Testis (tissue), 3 donors: ENCODE data around the gene RUSF1. TPM values are rescaled to one million over a fixed set of nuclear protein-coding genes. Genes with fewer than 3 reads are reported as not detected.

Source experiments
- DNase-seq: peaks from one replicate; pipeline ENCODE4 v3.0.0-alpha.2; 2019
- H3K27ac ChIP-seq, 2 donors: fragments of 200-600 bp; sonication (generic); one replicate each; pipeline ENCODE4 v1.5.1; 2019
- H3K27me3 ChIP-seq: fragments of 200-600 bp; sonication (generic); one replicate; pipeline ENCODE4 v1.5.1; 2019
- H3K36me3 ChIP-seq: fragments of 200-600 bp; sonication (generic); one replicate; pipeline ENCODE4 v1.5.1; 2017; ENCODE audit warnings: low read depth; ENCODE audit errors: missing control alignments
- H3K4me1 ChIP-seq: fragments of 200-600 bp; sonication (generic); one replicate; pipeline ENCODE4 v1.5.1; 2019
- H3K4me3 ChIP-seq, 2 donors: fragments of 200-600 bp; sonication (generic); one replicate each; pipeline ENCODE4 v1.5.1; 2017 to 2019
- H3K9me3 ChIP-seq: fragments of 200-600 bp; sonication (generic); one replicate; pipeline ENCODE4 v1.5.1; 2017
- POLR2A ChIP-seq: fragments of 450-650 bp; IDR thresholded peaks from one replicate; pipeline ENCODE4 v1.6.1; 2017; ENCODE audit warnings: antibody characterized with exemption, mild to moderate bottlenecking, moderate library complexity
- WGBS, 2 donors: methylation state at CpG; one replicate each; pipeline ENCODE4 v1.1.5; 2018; 5-methylcytosine and 5-hydroxymethylcytosine counted together
- intact Hi-C: fragments of 100-400 bp; cut with DNase I; formaldehyde crosslinking; loops from one replicate; pipeline ENCODE4 v1.15.1; 2023; ENCODE audit warnings: low total_unique reads
- polyA plus RNA-seq: library from polyadenylated mRNA; stranded (reverse); fragments of 350-450 nt; fragmentation: Illumina TruSeq; extraction: RNeasy Lipid Tissue Mini Kit (QIAGEN cat#74804); gene quantifications from one replicate; pipeline ENCODE4 v1.2.3, GENCODE V29; 2014; ENCODE audit warnings: low read depth, low replicate concordance; ENCODE audit not compliant: insufficient read depth
- total RNA-seq, 2 donors: library from RNA; depleted of rRNA; stranded (reverse); fragments of >200 nt; gene quantifications; one replicate each; pipeline ENCODE4 v1.2.3, GENCODE V29; 2016
- TF ChIP-seq, protein P1 (sequence below), 3 experiments: fragments of 450-650 bp in 2 of 3; fragments of 200-600 bp in 1 of 3; sonication (generic) in 1 of 3; IDR thresholded peaks; one replicate each; pipeline ENCODE4 v1.5.1; 2016 to 2019; ENCODE audit warnings: antibody characterized with exemption in 3 of 3, mild to moderate bottlenecking in 2 of 3, moderate library complexity in 1 of 3

RUSF1 gene
- total and polyA plus RNA-seq, 3 donors from 2014 or later = 75.8 to 124 (median 102) TPM

DNA sequence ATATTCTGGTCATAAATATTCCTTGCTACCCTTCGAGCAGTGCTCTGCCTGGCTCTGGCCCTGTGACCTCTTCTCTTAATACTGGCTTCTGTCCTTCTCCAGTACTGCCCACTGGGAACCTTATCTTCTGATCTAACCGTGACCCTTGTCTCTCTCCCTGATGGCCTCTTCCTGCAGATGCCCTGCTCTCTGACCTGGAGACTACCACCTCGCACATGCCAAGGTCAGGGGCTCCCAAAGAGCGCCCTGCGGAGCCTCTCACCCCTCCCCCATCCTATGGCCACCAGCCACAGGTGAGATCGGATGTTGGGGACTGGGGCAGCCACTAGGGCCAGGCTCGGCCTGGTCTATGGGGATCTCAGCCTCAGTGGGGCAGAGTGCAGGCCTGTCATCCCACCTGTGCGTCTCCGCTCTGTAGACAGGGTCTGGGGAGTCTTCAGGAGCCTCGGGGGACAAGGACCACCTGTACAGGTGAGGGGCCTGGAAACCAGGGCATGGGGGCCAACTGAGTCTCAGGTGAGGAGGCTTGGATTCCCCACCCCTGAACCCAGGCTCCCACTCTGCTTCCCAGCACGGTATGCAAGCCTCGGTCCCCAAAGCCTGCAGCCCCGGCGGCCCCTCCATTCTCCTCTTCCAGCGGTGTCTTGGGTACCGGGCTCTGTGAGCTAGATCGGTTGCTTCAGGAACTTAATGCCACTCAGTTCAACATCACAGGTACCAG is 34.8 kb downstream of the RUSF1 start:
- Histone ChIP-seq H3K4me1 (peaks cover 28% of the 10 kb centered on the region), H3K4me3 (peak overlapping the region in 1 of 2 donors; percentile 77), H3K27ac (peak overlapping the region in 1 of 2 donors; percentile 95), H3K36me3 (no peaks in the 10 kb centered on the region), H3K27me3 (no peaks in the 10 kb centered on the region), H3K9me3 (no peaks in the 10 kb centered on the region)
- TF ChIP-seq, protein P1, sequence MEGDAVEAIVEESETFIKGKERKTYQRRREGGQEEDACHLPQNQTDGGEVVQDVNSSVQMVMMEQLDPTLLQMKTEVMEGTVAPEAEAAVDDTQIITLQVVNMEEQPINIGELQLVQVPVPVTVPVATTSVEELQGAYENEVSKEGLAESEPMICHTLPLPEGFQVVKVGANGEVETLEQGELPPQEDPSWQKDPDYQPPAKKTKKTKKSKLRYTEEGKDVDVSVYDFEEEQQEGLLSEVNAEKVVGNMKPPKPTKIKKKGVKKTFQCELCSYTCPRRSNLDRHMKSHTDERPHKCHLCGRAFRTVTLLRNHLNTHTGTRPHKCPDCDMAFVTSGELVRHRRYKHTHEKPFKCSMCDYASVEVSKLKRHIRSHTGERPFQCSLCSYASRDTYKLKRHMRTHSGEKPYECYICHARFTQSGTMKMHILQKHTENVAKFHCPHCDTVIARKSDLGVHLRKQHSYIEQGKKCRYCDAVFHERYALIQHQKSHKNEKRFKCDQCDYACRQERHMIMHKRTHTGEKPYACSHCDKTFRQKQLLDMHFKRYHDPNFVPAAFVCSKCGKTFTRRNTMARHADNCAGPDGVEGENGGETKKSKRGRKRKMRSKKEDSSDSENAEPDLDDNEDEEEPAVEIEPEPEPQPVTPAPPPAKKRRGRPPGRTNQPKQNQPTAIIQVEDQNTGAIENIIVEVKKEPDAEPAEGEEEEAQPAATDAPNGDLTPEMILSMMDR (IDR thresholded peaks at IDR 0.05) = no peak
- TF ChIP-seq POLR2A = no peak
- 54 to 65% methylated on average over 13 to 14 of the region's 17 CpGs for WGBS, 2 donors
- no peak for DNase-seq
- intact Hi-C loops = no loop called here

DNA sequence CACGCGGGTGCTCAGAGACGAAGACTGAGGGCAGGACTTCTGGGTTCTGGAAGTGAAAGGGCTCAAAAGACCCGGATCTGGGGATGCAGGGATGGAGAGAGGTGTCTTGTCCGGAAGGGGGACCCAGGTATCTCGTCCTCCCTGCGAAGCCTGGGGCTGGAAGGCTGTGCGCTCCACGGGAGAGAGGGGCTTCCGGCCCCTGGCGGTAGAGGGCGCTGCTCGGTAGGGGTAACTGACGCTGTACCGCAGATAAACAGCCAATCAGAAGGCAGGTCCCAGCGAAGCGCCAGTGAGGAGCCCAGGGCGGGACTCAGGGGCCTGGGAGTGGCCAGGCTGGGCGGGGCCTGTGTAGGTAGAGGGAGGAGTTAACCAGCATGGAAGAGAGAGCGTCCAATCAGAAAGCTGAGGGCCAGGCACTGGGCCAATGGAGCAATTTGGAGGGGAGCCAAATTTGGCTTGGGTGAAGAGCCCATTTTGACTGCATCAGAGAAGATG is 35.4 kb downstream of the RUSF1 start:
- 9 to 20% methylated on average over 20 of the region's 20 CpGs for WGBS, 2 donors
- peak overlapping the region; percentile 60 to 77 for H3K4me3 ChIP-seq
- intact Hi-C loops = no loop called here
- H3K27me3 ChIP-seq = no peaks in the 10 kb centered on the region
- H3K27ac ChIP-seq = peak overlapping the region; percentile 90 to 95
- TF ChIP-seq, protein P1 (IDR thresholded peaks at IDR 0.05) = peak; percentile 48 to 62 (median 59)
- no peak for TF ChIP-seq POLR2A
- H3K36me3 ChIP-seq = no peaks in the 10 kb centered on the region
- H3K4me1 ChIP-seq = peaks cover 25% of the 10 kb centered on the region
- no peaks in the 10 kb centered on the region for H3K9me3 ChIP-seq
- peak; percentile 92 for DNase-seq

DNA sequence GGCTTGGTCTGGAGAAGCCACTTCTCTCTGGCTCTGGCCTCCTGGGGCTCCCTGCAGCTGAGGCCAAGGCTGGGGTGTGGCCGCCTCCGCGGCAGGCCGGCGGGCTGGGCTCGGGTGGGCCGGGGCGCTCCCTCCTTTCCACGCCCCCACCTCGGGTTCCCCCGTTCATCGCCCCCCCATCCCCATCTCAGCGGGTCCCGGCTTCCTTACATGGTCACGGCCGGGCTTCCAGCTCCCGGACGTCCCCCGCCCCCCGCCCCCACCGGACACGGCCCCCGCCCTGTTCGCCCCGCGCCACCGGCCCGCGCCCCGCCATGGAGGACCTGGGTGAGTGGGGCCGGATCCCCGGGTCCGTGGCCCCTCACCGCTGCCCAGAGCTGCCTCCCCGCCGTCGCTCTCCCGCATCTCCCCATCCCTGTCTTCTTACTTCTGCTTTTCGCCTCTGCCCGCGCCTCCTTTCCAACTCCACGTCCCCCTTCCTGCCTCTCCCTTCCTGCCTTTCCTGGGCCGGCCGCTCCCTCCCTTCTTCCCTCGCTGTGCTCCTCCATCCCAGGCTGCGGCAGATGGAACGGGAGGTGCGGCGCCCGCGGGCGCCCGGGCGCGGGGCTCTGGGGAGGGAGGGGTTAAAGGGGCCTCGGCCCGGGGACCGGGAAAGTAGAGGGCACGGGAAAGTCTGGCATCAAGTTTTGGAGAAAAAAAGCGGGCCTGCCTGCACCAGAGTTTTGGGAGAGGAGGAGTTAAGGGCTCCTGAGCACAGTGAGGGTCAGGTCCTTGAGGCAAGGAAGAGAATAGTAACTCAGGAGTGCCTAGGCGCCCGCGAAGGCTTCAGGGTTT is 36.1 kb downstream of the RUSF1 start, which contains the start of gene TGFB1I1:
Gene TGFB1I1, plus strand, starts transcription at position 278 of the 834 bp plus-strand sequence. Its CDS starts 37 bp downstream, at position 315.
- Histone ChIP-seq H3K27me3 (no peaks in the 10 kb centered on the region), H3K36me3 (no peaks in the 10 kb centered on the region), H3K4me1 (peaks cover 21% of the 10 kb centered on the region), H3K9me3 (no peaks in the 10 kb centered on the region), H3K27ac (peak within 1 kb of the TSS; percentile 90 to 95), H3K4me3 (peak within 1 kb of the TSS; percentile 60 to 77)
- peak; percentile 49 for DNase-seq
- TF ChIP-seq, protein P1 (IDR thresholded peaks at IDR 0.05) = no peak
- no peak for TF ChIP-seq POLR2A
- intact Hi-C loops = no loop called here
- 0 to 1% methylated on average over 34 to 56 of the region's 63 CpGs for WGBS, 2 donors

DNA sequence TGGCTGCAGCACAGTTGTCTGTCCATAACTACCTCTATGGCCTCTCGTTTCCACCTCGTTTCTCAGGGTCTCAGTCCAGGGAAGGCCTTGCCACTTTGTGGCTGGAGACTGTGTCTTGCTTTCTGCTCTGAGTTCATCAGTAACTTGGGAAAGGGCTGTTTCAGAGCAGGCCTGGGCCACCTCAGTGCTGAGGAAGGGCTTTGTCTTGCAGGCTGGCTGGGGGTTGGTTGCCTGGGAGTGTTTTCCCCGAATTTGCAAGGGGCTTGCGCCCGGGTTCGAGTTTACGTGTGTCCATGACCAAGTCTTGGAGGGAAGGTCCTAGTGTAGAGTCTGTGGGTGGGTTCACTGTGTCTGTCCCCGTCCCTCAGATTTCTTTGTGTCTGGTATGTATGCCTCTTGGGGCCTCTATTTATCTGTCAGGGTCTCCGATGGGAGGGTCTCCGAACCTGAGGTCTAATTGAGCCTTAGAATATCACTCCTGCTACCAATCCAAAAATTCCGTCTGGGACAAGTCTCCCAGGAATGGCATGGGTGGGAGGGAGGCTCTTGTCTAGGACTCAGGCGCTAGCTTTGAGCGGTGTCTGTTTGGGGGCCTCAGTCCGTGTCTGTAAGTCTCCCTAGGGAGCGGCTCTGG is 36.8 kb downstream of the RUSF1 start:
- 22 to 28% methylated on average over 11 to 15 of the region's 15 CpGs for WGBS, 2 donors
- peaks cover 21% of the 10 kb centered on the region for H3K4me1 ChIP-seq
- no peaks in the 10 kb centered on the region for H3K9me3 ChIP-seq
- no peaks in the 10 kb centered on the region for H3K36me3 ChIP-seq
- H3K27ac ChIP-seq = peak overlapping the region; percentile 90 to 95
- TF ChIP-seq, protein P1 (IDR thresholded peaks at IDR 0.05) = no peak
- TF ChIP-seq POLR2A = no peak
- intact Hi-C loops = no loop called here
- peak overlapping the region; percentile 60 to 77 for H3K4me3 ChIP-seq
- no peak for DNase-seq
- no peaks in the 10 kb centered on the region for H3K27me3 ChIP-seq
